Fibroblast of skin of left quadriceps (primary cell): ENCODE results near the gene ELOB.

Experiments used
- DNase-seq, 2 experiments: peaks; one replicate each; pipeline ENCODE4 v3.0.0-alpha.2; 2013; ENCODE audit warnings: low read depth in 2 of 2

The ELOB gene

DNA sequence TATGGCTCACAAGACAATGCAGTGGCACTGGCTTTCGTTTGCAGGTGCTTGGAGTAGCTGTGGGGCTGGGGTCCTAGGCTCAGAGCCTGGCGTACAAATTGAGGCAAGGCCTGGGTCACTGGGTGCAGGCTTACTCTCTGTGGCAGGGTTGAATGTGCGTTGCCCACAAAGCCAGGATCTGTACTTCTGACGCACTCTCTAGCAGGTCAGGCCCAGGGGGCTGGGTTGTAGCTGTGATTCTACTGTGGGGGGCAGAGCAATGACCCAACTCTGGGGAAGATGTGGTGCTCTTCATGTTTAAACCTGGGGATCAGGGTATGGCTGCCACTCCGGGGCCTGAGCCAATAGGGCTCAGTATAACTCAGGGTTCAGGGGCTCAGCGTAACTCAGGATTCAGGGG, 33.6 kb upstream of the ELOB start:
- DNase-seq = no peak

DNA sequence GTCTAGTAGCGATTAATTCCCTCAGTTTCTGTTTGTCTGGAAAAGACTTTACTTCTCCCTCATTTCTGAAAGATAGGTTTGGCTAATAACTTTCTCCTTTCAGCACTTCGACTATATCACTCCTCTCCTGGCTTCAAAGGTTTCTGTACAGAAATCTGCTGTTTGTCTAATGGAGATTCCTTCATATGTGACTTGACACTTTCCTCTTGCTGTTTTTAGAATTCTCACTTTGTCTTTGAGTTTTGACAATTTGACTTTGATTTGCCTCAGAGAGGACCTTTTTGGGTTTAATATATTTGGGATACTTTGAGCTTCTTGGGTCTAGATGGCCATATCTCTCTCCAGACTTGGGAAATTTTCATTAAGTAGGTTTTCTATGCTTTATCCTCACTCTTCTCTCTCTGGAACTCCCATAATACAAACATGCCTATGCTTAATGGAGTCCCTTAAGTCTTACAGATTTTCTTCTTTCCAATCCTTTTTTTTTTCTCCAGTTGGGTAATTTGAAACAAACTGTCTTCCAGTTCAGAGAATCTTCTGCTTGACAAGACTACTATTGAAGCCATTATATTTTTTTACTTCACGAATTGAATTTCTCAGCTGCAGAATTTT, 32.2 kb upstream of the ELOB start:
- DNase-seq = no peak

DNA sequence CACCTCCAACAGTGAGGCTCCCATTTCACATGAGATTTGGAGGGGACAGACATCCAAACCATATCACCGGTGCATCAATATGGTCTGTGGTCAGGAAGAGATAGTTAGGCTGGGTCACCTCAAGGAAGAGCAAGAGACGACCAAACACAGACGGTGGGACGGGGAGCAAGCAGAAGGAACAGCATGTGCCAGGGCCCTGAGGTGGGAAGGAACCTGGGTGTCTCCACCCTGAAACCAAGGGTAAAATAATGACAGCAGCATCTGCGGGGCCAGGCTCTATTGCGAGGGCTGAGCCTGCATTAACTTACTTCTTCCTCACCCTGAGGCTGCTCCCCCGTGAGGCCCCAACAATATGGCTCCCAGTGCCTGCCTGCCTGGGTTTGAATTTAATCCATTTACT, 31.1 kb upstream of the ELOB start:
- no peak for DNase-seq

DNA sequence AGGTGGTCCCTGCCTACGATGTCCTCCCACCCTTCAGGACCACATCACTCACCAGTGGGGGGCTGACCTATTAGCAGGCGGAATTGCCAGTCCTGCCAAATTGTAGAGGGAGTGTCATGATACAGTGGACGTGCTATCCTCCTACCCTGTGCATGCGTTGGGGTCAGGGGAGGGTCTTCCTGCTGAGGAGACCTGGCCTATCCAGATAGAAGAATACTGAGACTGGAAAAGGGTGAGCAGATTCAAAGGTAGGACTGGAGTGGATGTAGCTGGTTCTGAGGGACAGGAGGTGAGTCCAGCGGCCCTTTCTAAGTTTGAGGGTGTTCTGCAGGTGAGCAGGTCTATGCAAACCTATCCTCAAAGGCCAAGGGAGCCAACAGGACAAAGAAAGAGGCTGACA, 29.2 kb upstream of the ELOB start:
- no peak for DNase-seq

DNA sequence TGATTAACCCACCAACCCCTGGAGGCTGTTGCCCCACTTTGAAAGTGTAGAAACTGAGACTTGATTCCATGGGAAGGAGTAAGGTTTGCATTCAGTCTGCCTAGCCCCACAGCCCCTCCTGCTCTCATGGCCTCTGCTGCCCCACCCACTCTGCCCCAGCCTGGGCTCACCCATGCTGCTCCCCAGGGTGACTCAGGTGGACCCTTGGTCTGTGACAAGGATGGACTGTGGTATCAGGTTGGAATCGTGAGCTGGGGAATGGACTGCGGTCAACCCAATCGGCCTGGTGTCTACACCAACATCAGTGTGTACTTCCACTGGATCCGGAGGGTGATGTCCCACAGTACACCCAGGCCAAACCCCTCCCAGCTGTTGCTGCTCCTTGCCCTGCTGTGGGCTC, 27.6 kb upstream of the ELOB start:
- no peak for DNase-seq

DNA sequence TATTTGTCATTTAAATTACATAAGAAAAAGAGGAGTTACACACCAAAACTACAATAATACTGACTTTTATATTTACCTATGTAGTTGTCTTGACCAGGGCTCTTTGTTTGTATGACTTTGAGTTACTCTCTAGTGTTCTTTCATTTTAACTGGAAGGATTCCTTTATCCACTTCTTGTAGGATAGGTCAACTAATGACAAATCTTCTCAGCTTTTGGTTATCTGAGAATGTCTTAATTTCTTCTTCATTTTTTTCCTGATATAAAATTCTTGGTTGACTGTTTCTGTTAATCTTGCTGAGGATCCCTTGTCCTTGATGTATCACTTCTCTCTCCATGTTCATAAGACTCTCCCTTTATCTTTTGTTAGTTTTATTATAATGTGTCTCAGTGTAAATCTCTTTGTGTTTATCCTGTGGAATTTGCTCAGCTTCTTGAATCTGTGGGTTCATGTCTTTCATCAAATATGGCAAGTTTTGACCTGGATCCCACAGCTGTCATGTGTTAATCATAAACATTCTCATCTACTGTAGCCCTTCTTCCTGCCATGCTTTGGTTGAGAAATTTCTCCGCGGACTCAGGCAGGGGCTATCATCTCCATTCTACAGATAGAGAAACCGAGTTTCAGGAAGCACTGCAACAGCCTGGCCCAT, 26.6 kb upstream of the ELOB start:
- DNase-seq = no peak

DNA sequence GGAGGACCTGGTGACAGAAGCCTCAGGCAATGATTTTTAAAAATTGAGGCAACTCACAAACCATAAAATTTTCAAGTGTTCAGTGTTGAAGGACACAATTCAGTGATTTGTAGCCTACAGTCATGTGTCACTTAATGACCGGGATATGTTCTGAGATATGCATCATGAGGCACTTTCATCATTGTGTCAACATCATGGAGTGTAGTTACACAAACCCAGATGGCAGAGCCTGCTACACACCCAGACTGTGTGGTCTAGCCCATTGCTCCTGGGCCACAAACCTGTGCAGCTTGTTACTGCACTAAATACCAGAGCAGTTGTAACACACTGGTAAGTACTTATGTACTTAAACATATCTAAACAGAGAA, 22.8 kb upstream of the ELOB start:
- DNase-seq = no peak

DNA sequence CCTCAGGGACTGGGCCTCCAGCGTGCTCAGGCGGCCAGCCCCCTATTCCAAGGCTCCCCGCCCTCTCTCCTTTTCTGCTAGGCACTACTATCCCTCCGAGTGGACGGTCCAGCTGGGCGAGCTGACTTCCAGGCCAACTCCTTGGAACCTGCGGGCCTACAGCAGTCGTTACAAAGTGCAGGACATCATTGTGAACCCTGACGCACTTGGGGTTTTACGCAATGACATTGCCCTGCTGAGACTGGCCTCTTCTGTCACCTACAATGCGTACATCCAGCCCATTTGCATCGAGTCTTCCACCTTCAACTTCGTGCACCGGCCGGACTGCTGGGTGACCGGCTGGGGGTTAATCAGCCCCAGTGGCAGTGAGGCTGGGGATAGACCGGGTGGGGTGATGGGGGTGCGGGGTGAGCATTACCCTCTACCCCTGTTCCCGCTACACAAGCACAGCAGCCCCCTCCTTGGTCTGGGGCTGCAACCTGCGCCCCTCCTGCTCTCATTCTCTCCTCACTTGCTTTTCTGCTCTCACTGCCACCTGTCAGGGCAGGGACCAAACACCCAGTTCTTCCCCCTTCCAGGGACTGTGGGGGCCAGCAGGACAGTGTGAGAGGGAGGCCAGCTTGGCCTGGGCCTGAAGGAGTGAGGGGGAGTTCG, 22.3 kb upstream of the ELOB start:
- DNase-seq = no peak

DNA sequence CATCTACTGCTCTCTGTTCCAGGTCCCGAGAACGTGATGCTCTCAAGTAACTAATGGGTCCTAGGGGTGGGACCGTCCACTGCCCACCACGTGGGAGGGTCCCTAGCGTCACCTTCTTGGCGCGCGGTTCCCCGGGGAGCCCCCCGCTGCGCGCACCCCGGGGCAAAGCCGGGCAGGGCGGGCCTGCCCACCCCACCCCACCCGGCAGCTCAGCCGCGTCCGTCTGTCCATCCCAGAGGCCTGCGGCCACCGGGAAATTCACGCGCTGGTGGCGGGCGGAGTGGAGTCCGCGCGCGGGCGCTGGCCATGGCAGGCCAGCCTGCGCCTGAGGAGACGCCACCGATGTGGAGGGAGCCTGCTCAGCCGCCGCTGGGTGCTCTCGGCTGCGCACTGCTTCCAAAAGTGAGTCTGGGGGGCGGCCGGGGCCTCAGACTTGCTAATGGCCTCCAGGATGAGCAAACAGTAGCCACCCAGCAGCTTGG, 21.7 kb upstream of the ELOB start:
- no peak for DNase-seq

DNA sequence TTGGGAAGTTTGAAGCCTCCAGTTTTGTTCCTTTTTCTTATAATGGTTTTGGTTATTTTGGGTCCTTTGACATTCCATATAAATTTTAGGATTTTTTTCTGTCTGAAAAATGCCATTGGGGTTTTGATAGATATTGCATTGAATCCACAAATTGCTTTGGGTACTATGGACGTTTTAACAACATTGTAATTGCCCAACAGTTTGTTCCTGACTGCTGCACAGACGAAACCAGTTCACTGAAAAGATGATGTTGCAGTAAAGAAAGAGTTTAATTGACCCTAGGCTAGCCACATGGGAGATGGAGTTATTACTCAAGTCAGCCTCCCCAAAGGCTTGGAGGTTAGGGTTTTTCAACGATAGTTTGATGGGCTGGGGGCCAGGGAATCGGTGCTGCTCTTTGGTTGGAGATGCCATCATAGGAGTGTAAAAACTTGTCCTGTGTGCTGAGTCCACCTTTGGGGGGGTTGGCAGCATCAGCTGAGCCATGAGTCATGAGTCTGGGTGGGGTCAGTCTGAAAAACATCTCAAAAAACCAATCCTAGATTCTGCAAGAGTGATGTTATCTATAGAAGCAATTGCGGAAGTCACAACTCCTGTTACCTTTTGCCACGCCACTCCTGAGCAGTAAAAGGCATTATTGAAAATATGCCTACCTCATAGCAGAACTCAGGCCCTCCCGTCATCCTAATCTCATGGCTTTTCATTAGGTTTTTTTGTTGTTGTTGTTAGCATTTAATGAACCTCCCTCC, 18.5 kb upstream of the ELOB start:
- no peak for DNase-seq

DNA sequence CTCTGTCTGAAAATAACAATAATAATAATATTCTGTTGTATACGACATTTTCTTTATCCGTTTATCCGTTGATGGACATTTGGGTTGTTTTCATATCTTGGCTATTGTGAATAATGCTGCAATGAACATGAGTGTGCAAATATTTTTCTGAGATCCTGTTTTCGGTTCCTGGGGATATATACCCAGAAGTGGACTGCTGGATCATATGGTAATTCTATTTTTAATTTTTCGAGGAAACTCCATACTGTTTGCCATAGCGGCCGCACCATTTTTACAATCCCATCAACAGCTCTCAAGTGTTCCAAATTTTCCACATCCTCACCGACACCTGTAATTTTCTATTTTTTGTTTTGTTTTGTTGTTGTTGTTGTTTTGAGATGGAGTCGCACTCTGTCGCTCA, 15.9 kb upstream of the ELOB start:
- DNase-seq = no peak

DNA sequence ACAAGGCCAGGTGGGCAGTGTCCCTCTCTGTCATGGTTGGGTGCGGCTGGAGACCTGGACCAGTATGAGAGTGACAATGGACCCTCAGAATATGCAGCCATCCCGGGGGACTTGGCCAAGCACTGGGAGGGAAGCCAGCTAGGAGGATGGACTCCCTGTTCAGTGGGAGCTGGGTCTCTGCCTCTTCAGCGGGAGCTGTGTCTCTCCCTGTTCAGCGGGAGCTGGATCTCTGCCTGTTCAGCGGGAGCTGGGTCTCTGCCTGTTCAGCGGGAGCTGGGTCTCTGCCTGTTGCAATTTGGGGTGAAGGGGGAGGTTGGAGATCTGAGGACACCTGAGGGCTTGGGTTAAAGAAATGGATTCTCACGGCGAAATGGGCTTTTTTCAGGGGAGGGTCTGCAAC, 14.1 kb upstream of the ELOB start:
- no peak for DNase-seq

DNA sequence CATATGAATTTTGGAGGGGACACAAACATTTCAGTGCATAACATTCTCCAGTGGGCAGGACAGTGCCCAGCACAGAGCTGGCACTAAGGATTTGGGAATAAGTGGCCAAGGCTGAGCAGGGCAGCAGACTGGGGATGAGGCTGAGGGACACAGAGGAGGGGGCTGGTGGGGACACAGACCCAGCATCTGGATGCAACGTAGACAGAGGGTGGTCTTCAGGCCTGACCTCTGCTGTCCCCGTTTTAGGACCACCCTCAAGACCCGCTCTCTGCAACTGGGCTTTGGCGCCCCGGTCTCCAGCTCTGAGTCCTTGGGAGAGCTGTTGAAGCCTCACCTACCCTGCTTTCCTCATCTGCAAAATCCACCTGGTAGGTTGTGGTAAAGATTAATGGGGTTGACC, 13.6 kb upstream of the ELOB start:
- no peak for DNase-seq

DNA sequence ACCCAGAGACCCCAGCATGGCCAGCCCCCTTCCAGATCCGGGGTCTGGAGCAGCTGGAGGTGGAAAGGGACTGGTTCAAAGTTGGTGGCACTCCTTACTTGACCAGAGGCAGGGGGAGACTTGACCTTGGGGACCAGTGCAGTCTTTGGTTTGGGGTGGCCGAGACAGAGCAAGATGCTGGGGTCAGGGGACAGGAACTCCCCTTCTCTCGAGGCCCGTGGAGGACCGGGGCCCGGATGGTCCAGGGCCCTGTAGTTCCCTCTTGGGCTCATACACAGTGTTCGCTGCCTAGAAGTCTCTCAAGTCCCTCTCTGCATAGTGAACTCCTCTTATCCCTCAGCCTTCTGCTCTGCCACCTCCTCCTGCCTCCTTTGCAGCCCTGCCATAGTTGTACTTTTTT, 10.9 kb upstream of the ELOB start:
- no peak for DNase-seq

DNA sequence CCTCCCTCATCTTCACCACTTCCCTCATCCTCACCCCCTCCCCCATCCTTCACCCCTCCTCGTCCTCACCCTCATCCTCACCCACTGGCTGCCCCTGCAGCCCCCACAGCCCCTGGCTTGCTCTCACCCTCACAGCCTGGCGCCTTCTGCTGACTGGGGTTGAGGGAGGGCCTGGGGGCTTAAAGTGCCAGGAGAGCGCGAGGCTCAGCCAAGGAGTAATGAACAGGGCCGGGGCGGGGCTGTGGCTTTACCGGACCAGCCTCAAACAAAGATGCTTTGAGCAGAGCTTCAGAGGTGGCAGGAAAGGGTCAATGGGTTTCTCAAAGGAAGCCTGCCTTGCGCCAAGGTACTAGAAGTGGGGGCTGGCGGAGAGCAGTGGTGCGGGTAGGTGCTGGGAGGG, 10.3 kb upstream of the ELOB start, which contains the start of gene PRSS33:
PRSS33 (minus strand) TSS at position 155 of the 400 bp plus-strand sequence. CDS start 1,013 bp downstream, outside the sequence.
- DNase-seq = no peak

DNA sequence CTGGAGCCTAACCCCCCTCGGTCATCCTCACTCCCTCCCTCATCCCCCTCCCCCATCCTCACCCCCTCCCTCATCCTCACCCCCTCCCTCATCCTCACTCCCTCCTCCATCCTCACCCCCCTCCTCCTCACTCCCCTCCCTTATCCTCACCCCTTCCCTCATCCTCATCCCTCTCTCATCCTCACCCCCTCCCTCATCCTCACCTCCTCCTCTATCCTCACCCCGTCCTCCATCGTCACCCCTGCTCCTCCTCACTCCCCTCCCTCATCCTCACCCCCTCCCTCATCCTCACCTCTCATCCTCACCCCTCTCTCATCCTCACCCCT, 9.7 kb upstream of the ELOB start:
- no peak for DNase-seq

DNA sequence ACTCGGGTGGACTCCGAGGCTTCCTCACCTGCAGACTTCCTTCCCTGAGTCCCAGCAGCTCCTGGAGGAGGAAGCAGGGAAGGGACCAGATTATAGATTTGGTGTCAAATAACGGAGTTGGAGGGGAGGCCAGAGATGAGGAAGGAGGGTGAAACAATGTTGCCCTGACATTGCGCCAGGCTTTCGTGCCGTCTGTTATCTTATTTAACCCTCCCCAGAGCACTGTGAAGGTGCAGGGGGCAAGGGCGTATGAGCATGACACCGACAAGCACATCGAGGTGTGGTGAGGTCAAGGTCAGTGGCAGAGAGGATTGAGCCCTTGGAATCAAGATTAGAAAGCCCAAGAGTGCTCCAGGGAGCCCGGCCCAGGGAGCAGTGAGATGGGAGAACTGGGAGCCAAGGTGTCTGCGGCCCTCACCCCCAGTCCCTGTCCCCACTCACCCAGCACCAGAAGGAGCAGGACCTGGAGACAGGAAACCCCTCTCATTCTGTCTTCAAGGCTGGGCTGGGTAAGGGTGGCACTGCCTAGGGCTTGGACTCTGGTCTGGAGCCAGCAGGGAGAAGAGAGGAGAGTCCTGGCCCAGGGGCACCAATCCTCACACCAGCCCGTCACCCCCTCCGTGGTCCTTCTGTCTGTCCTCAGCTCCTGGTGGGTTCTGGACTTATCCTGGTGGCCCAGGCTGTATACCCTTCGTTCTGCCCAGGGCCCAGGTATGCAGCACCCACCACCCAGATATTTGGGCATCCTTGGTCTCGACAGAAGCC, 9.2 kb upstream of the ELOB start:
- no peak for DNase-seq

DNA sequence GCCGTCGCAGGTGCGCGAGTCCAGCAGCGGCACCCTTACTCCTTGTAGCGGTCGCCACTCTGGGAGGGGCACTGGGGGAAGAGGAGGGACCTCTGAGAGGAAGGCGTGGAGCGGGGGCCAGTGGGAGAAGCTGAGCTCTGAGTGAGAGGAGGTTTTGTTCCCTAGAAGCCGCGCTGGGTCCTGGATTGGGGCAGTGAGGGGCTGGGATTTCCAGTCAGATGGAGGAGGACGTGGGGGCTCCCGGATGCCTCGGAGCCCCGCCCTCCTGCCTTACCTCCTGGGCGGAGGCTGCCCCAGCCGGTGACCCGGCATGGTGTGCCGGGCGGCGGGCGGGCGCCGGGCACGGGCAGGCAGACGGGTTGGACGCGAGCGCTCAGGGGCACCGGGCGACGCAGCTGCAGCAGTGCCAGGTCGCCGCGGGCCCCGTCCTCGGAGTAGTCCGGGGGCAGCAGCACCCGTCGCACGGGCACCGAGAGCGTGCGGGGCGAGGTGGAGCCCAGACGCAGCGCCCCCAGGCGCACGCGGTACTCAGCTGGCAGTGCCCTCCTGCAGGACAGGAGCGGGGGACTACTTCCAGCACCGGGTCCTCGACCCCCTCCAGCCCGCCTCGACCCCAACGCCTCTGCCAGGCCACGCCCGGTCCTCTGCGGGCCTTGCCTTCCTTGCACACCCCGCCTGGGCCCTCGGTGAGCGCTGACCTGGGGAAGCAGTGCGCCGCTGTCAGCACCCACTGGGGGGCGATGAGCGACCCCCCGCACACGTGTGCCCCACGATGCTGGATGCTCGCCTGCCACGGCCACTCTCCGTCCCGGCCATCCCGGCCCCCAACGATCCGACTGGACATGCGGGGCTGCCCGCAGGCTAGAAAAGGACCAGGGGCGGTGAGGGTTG, 8.3 kb upstream of the ELOB start:
- no peak for DNase-seq

DNA sequence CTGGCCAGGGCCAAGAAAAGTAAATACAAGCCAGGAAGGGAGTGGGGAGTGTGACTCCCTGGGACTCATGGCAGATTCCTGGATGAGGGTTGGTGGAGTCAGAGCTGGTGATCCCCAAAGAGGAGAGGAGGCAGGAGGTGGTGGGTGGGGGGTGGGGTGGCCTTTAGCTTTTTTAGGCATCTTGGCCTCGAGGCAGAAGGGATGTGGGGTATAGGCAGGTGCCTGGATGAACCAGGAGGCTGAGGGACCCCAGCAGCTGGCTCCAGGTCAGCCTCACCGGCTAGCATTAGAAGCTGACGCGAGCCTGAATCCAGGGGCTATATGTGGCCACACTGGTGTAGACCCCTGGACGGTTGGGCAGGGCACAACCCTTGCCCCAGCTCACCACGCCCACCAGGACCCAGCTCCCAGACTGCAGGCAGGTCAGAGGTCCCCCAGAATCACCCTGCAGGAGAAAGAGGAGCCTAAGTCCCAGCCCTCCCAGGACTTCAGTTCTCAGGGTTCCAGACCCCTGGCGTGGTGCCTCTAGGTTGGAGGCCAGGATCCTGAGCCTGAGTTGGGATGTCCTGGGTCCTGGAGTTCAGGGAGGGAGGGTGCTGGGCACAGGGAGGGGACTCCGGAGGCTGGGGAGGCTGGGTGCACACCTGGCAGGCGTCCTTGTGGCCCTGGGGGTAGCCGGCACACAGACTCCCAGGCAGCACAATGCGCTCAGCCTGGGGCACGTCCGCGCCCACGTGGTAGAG, 7.4 kb upstream of the ELOB start:
- DNase-seq = no peak
